NCI-H774 (cell line): ENCODE results near the gene HNRNPL.
"Not testable (repeated sequence)": the region's sequence is repeated elsewhere in the genome, so short reads cannot be mapped to it uniquely, and the experiment has no call there.

ENCODE experiments used
- DNase-seq: peaks from one replicate; lab custom pipeline; 2025; lab: John Stamatoyannopoulos, UW

The HNRNPL gene

GRCh38 chr19:38869836-38870607, 20.2 kb upstream of the HNRNPL start:
- DNase-seq: peak; percentile 87

- peak; percentile 15 for DNase-seq
Measured at GRCh38 chr19:38869160-38869835, 19.5 kb upstream of the HNRNPL start.

- no peak for DNase-seq
Measured at GRCh38 chr19:38868551-38868950, 18.8 kb upstream of the HNRNPL start.

- no peak for DNase-seq
Measured at GRCh38 chr19:38867171-38867780, 17.5 kb upstream of the HNRNPL start.

- DNase-seq: peak; percentile 88
Measured at GRCh38 chr19:38862321-38863059, 12.7 kb upstream of the HNRNPL start.

GRCh38 chr19:38861368-38861767, 11.6 kb upstream of the HNRNPL start:
- no peak for DNase-seq

- not testable (repeated sequence) for DNase-seq
Measured at GRCh38 chr19:38859631-38860204, 9.9 kb upstream of the HNRNPL start.

GRCh38 chr19:38856813-38857212, 7.0 kb upstream of the HNRNPL start:
- no peak for DNase-seq

GRCh38 chr19:38855751-38856150, 6.0 kb upstream of the HNRNPL start:
- not testable (repeated sequence) for DNase-seq

- not testable (repeated sequence) for DNase-seq
Measured at GRCh38 chr19:38854961-38855360, 5.2 kb upstream of the HNRNPL start.

- DNase-seq: no peak
Measured at GRCh38 chr19:38853214-38853613, 3.4 kb upstream of the HNRNPL start.

- DNase-seq: no peak
Measured at GRCh38 chr19:38852231-38853044, 2.7 kb upstream of the HNRNPL start.

- peak; percentile 94 for DNase-seq
Measured at GRCh38 chr19:38851622-38852230, 1.9 kb upstream of the HNRNPL start.

- DNase-seq: no peak
Measured at GRCh38 chr19:38850976-38851621, 1.3 kb upstream of the HNRNPL start.

- no peak for DNase-seq
Measured at GRCh38 chr19:38850436-38850975, 720 bp upstream of the HNRNPL start.

GRCh38 chr19:38849147-38849859, 483 bp downstream of the HNRNPL start:
- peak; percentile 92 for DNase-seq

- DNase-seq: no peak
Measured at GRCh38 chr19:38848299-38849146, 1.3 kb downstream of the HNRNPL start.

- DNase-seq: no peak
Measured at GRCh38 chr19:38846097-38846496, 3.7 kb downstream of the HNRNPL start.
